Bronchial epithelial cell (primary cell): ENCODE measurements around the gene WDR74. TPM values are rescaled to one million over a fixed set of nuclear protein-coding genes. Genes with fewer than 3 reads are reported as not detected.

Experiments used
- DNase-seq: peaks from one replicate; pipeline ENCODE4 v3.0.0-alpha.2; 2010; ENCODE audit warnings: low read depth
- FAIRE-seq: peaks from 2 replicates; lab custom pipeline; 2011; peaks lifted over from hg19 to GRCh38; lab: Jason Lieb, UNC
- H3K27me3 ChIP-seq: 2 replicates; pipeline ENCODE4 v1.5.1; 2011; ENCODE audit warnings: low read length; ENCODE audit not compliant: control insufficient read depth, insufficient read depth
- H3K36me3 ChIP-seq: 2 replicates; pipeline ENCODE4 v1.5.1; 2011; ENCODE audit warnings: low read length; ENCODE audit not compliant: control insufficient read depth, insufficient read depth
- H3K4me3 ChIP-seq: 2 replicates; pipeline ENCODE4 v1.5.1; 2011; ENCODE audit warnings: mild to moderate bottlenecking, low read depth, low read length, control low read depth
- CTCF ChIP-seq: IDR thresholded peaks from 2 replicates; pipeline ENCODE4 v1.5.1; 2011; ENCODE audit warnings: mild to moderate bottlenecking, moderate library complexity, low read length, control low read depth, inconsistent platforms; ENCODE audit not compliant: insufficient read depth, severe bottlenecking
- total RNA-seq: library from RNA; depleted of rRNA; stranded (reverse); fragments of >200 nt; gene quantifications from 2 replicates; pipeline ENCODE4 v1.2.1, GENCODE V29; 2014

The WDR74 gene
- total RNA-seq, 1 donor from 2014 or later = 113 TPM

- peak overlapping the region; percentile 85 for H3K4me3 ChIP-seq
- no peaks in the 10 kb centered on the region for H3K27me3 ChIP-seq
- DNase-seq (no peak), FAIRE-seq (no peak)
- H3K36me3 ChIP-seq = peaks cover 43% of the 10 kb centered on the region
- TF ChIP-seq CTCF = no peak
These were observed 43.6 kb upstream of the WDR74 start for GRCh38 chr11:62882788-62883501.

GRCh38 chr11:62882431-62882749 is 43.0 kb upstream of the WDR74 start:
- no peak for DNase-seq
- H3K36me3 ChIP-seq = peaks cover 39% of the 10 kb centered on the region

GRCh38 chr11:62881579-62882430 is 42.4 kb upstream of the WDR74 start:
- FAIRE-seq = no peak
- Histone ChIP-seq H3K4me3 (peak overlapping the region; percentile 85), H3K27me3 (no peaks in the 10 kb centered on the region), H3K36me3 (peaks cover 37% of the 10 kb centered on the region)
- DNase-seq = peak; percentile 89
- no peak for TF ChIP-seq CTCF

More at GRCh38 chr11:62882431-62882749, 43.0 kb upstream of the WDR74 start:
- TF ChIP-seq CTCF = no peak
- FAIRE-seq = no peak
- H3K4me3 ChIP-seq = peak overlapping the region; percentile 85
- H3K27me3 ChIP-seq = no peaks in the 10 kb centered on the region

GRCh38 chr11:62880803-62881578 is 41.6 kb upstream of the WDR74 start, which contains the start of gene SLC3A2:
SLC3A2 (plus strand) TSS chr11:62880896; CDS start chr11:62881024, 128 bp downstream.
- Histone ChIP-seq H3K36me3 (peaks cover 32% of the 10 kb centered on the region), H3K27me3 (no peaks in the 10 kb centered on the region), H3K4me3 (peak within 1 kb of the TSS; percentile 85)
- peak; percentile 82 for DNase-seq
- TF ChIP-seq CTCF = peak; percentile 91
- no peak for FAIRE-seq

GRCh38 chr11:62880231-62880802 is 40.9 kb upstream of the WDR74 start:
- no peak for FAIRE-seq
- Histone ChIP-seq H3K27me3 (no peaks in the 10 kb centered on the region), H3K36me3 (peaks cover 26% of the 10 kb centered on the region), H3K4me3 (peak overlapping the region; percentile 85)
- TF ChIP-seq CTCF = no peak
- DNase-seq = peak; percentile 81
